GM19397 (cell line): ENCODE measurements around the gene LZTR1.
"Not testable (repeated sequence)": the region's sequence is repeated elsewhere in the genome, so short reads cannot be mapped to it uniquely, and the experiment has no call there.

Source experiments
- ATAC-seq: cut with Tn5 transposase; IDR thresholded peaks from one replicate; pipeline ENCODE4 v1.9.1; 2021; ENCODE audit warnings: mild to moderate bottlenecking, moderate library complexity; ENCODE audit not compliant: unreplicated experiment

Gene LZTR1

DNA sequence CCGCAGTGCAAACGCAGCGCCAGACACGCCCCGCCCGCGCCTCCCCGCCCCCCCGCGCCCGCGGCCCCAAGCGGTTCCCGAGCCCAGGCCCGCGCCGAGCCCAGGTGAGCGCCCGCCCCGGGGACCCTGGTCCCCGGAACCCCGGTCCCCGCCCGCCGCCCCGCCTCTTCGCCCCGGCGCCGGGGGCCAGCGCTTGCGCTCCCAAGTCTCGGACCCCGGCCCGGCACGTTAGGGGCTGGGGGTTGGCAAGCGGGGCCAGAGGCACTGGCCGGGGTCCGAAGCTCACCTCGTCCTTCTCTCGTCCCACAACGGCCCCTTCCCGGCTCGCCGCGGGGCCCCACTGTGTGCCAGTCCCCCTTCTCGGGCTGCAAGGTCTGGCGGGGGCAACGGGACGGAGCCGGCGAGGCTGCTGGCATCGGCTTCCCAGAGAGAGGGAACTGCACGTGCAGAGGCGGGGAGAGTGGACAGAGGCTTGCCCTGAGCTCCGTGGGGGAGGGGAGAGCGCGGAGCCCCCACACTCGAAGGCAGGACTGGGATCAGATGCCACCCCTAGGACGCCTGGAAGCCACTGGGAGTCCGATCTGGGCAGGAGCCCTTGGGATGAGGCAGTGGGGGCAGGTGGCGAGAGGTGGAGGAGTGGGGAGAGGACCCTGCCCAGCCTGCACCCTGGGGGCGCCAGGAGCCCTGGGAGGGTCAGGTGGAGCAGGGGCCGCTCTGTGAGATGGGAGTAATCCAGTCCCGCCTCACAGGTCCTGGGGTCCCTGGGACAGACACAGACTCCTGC is 16.8 kb upstream of the LZTR1 start:
- ATAC-seq: no peak

DNA sequence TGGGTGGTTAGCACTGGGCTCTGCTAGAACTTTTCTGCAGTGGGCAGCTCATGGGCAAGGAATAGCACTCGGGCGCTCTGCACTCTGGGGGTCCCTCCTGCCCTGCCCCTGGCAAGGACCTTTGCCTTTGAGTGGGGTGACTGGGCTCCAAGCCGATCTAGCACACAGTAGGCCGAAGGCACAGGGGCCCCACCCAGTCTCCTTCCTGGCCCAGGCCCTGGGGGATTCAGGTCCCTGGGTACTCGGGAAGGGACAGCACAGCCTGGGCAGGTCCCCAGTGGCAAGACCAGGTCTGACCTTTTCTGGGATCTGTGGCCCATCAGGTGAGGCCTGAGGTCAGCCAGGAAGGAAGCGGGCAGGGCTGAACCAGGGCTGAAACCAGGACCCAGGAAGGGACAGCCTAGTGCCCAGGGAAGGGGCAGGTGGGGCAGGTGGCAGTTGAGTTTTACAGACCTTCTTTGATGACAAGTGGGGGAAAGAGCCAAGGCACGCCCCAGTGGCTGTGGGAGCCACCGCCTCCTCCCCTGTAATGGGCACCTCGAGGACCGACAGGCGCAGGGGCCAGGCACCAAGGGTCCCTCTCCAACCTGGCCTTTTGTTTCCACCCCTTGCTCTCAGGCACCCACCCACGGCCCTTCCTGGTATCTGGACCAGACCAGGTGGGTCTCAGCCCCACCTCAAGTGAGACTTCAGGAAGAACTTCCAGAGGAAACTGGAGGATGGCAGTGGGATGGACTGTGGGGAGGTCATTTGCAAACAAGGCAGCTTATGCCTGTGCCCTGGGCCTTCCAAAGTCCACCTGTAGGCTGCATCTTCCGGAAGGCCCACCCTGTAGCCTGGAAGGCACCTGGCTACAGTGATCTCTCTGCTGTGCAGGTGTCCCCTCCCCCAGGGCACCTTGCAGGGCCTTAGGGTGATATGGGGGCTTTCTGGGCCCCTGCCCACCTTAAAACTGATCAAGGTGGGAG is 15.9 kb upstream of the LZTR1 start:
- ATAC-seq: no peak

DNA sequence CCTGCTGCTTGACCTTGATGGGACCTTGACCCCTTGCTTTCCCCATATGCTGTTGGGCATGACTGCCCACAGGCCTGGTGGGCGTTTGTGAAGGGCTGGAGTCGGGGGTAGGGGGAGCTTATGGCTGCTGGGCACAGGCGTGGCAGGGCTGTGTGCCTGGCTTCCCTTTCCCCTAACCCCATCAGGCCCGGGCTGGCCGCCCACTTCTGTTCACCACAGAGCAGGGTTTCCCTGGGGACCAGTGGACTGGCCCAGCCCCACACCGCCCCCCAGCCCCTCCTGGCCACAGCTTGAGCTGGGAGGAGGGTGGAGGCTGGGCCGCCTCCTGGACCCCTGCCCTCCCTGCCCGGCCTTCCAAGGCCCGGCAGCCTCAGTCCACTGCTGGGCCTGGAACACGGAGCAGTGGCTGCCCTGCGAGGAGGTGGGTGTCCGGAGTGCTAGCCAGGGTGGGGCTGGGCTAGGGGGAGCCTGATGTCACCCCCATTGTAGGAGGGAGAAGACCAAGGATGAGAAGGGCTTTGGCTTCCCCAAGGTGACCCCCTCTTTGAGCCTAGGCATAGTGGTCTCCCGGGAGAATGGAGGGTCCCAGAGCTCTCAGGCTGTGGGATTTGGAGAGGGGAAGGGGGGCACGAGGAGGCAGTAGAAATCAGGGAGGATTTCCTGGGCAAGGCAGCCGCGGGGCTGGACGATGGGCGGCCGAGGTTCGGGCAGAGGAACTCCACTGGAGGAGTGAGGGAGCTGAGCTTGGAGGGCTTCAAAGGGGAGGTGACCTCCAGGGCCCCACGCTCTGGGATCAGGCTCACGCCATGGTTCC is 15.0 kb upstream of the LZTR1 start, which contains the start of gene AIFM3:
Gene AIFM3, plus strand, starts transcription at position 373 of the 814 bp plus-strand sequence. CDS start 690 bp downstream, outside the sequence.
- no peak for ATAC-seq

DNA sequence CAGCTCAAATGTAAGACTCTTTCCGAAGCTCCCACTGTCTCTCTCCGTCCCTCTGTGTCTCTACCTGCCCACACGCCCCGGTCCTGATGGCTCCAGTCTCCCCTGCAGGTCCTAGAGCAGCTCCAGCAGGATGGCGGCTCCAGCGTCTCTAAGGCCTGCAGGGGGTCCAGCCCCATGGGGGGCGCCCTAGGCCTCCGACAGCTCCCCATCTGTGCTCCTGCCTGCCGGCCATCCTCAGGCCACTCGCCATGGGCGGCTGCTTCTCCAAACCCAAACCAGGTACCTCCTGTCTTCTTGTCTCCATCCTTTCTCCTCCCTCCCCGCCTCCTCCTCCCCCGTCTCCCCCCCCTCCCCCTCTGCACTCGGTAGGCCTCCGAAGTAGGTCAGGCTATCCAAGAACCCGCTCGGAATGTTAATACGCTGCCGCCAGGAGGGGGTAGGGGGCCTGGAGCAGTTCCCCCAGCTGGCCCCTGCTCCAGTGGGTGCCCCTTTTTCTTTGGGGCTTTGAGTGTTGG is 14.3 kb upstream of the LZTR1 start:
- no peak for ATAC-seq

DNA sequence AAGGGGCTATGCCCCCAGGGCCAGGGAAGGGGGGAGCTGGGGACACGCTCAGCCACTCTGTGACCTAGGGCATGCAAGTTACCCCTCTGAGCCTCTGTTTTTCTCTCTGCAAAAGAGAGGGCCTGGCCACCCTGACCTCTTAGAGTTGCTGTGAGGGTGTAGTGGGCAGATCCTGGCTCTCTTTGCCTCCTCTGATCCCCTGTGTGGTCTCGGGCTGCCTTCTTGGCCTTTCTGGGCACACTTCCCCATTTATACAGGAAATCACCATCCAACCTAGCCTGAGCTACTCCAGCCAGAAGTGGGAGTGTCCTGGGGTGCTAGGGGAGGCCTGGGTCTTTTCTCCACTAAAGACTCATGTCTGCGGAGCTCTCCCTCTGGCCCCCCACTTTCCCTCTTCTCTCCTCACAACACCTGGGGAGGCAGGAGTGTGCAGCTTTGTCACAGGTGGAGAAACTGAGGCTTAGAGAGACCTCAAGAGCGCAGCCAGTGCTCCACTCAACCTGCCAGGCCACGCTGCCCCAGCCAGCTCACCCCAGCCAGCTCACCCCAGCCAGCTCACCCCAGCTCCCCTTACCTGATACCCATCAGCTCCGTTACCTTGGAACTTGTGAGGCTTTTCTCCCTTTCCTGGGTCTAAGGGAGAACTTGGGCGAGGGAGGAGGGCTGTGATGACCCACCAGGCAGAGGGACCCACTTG is 13.7 kb upstream of the LZTR1 start:
- no peak for ATAC-seq

DNA sequence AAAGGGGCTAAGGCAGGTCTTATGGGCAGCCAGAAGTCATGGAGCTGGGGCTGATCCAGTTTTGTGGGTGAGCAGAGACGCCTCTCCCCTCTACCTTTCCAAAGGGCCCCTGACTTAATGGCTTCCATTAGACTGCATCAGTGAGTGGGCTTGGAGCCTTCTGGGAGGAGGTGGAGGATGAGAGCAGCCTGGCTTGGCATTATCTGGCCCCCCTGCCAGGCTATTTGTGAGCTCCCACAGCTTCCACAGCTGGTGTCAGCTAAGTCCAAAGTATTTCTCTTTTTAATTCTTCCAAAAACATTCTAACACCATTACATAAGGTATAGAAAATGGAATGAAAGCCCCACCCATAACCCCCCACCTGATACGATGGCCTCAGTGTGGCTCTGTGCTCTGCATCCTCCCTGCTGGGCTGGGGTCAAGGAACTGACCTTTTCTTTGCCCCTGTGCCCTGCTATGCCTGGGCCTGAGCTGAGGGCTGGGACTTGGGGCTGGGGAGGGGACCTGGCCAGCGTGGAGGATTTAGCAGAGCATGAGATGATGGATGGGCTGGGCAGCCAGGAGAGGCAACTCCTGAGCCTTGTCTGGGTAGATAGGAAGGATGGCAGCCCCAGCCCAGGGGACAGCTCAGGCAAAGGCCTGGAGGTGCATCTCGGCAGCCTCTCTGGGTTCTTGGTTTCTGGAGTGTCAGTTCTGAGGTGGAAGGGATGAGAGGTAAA is 11.0 kb upstream of the LZTR1 start:
- ATAC-seq: no peak

DNA sequence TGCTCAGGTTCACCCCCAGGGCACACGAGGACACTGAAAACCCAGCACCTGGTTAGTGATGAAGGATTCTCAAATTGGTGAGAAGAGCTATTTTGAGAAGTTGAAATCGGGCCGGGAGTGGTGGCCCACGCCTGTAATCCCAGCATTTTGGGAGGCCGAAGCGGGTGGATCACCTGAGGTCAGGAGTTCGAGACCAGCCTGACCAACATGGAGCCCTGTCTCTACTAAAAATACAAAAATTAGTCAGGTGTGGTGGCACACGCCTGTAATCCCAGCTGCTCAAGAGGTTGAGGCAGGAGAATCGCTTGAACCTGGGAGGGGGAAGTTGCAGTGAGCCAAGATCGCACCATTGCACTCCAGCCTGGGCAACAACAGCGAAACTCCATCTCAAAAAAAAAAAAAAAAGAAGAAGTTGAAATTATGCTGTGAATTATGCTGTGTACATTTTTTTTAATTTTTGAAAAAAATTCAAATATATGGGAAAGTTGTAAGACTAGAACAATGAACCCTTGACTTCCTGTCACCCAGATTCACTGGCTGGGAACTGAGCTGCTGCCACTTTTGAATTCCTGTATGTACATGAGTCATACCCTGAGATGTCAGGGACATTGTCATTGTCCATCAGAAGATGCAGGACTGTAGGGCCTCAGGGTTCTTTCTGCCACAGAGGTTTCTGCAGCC is 9.9 kb upstream of the LZTR1 start:
- ATAC-seq: not testable (repeated sequence)

DNA sequence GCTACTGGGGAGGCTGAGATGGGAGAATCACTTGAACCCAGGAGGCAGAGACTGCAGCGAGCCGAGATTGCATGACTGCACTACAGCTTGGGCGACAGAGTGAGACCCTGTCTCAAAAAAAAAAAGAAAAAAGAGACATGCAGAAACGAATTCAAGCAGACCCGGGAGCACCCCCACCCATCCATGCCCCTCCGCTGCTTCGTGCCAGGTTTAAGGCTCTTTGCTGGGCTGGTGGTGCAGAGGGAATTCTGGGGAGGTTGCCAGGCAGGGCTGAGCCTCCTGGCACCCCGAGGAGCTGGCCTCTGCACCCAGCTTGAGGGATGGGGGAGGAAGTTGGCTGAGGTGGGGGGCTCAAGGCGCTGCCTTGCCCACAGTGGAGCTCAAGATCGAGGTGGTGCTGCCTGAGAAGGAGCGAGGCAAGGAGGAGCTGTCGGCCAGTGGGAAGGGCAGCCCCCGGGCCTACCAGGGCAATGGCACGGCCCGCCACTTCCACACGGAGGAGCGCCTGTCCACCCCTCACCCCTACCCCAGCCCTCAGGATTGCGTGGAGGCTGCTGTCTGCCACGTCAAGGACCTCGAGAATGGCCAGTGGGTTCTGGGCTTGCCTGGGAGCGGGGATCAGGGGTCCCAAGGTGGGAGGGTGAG is 9.0 kb upstream of the LZTR1 start:
- no peak for ATAC-seq

DNA sequence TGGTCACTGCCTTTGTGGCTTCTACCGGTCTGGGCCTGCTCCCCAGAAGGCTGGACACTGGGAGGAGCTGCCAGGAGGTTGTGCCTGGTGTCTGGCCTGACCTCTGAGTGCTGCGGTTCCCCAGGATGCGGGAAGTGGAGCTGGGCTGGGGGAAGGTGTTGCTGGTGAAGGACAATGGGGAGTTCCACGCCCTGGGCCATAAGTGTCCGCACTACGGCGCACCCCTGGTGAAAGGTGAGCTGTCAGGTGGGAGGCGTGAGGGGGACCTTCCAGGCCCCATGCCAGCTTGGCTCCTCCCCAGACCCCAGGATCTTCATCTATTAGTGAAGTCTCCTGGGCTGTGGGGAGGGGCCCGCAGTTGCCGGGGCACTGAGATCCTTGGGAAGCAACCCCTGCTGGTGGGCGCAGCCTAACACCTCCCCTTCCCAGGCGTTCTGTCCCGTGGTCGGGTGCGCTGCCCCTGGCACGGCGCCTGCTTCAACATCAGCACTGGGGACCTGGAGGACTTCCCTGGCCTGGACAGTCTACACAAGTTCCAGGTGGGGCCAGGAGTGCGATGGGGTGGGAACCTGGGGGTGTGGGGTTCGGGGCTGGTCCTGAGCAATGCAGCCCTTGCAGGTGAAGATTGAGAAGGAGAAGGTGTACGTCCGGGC is 8.3 kb upstream of the LZTR1 start:
- no peak for ATAC-seq

DNA sequence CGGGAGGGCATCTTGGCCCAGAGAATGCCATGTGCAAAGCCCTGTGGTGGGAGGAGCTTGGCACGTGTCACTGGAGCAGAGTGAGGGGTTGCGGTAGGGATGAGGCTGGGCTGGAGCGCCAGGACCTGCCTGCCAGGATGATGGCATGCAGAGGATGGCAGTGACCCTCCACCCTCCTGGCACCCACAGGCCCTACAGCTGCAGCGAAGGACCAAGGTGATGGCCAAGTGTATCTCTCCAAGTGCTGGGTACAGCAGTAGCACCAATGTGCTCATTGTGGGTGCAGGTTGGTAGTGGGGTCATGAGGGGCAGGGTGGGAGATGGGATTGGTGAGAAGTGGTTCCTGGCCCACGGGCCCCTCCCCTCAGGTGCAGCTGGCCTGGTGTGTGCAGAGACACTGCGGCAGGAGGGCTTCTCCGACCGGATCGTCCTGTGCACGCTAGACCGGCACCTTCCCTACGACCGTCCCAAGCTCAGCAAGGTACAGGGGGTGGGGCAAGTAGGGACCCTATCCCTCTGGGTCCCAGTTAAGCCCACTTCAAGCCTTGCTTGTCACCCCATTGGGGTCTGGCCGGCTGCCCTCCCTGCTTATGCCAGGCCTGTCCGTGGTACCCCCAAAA is 7.7 kb upstream of the LZTR1 start:
- ATAC-seq: no peak

DNA sequence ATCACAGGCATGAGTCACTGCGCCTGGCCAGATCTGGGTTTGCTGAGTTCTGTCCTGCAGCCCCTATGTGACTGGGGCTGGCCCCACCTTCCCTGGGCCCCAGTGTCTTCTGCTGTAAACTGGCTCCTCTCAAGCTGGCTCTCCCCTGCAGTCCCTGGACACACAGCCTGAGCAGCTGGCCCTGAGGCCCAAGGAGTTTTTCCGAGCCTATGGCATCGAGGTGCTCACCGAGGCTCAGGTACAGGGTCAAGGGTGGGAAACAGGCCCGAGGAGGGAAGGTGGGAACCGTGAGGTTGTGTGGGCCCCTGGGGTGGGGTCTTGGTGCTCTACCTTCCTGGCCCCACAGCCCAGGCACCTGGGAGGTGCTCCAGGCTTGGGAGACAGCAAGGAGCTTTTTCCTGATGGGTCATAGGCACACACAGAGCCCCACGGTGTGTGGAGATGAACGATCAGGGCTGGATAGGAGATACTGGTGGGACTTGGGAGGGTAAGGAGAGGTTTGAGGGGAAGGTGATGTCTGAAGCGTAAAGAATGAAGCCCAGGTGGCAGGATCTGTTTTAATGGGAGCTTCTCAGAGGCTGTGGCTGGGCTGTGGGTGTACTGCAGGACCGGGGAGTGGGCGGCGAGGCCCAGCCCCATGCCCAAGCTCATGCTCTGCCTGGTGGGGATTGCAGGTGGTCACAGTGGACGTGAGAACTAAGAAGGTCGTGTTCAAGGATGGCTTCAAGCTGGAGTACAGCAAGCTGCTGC is 6.4 kb upstream of the LZTR1 start:
- no peak for ATAC-seq

DNA sequence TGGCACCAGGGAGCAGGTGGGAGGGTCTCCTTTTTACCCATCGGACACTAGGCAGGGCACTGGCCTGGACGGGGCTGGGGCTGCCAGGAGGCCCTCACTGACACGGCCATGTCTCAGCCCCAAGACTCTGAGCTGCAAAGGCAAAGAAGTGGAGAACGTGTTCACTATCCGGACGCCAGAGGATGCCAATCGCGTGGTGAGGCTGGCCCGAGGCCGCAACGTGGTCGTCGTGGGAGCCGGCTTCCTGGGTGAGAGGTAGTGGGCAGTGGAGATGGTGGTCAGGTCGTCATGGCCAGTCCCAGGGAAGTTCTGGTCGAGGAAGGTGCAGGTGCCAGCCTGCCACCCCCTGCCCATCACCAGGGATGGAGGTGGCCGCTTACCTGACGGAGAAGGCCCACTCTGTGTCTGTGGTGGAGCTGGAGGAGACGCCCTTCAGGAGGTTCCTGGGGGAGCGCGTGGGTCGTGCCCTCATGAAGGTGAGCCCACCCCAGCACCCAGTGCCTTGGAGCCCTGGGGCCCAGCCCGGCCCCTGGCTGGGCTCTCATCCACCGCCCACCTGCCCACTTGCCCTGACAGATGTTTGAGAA is 5.7 kb upstream of the LZTR1 start:
- no peak for ATAC-seq

DNA sequence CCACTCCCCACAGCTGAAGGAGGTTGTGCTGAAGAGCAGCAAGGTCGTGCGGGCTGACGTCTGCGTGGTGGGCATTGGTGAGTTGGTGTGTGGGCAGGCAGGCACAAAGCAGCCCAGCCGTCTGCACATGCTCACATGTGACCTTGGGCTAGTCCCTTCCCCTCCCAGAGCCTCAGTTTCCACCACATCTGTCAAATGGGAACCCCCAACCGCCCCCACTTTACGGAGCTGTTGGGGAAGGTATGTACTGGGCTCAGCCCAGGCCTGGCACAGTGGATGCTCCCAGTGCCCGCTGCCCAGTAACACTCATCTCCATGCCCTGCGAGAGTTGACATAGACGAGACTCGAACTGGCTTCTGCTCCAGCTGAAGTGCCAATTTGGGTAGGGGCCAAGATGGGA is 5.1 kb upstream of the LZTR1 start:
- ATAC-seq: no peak

DNA sequence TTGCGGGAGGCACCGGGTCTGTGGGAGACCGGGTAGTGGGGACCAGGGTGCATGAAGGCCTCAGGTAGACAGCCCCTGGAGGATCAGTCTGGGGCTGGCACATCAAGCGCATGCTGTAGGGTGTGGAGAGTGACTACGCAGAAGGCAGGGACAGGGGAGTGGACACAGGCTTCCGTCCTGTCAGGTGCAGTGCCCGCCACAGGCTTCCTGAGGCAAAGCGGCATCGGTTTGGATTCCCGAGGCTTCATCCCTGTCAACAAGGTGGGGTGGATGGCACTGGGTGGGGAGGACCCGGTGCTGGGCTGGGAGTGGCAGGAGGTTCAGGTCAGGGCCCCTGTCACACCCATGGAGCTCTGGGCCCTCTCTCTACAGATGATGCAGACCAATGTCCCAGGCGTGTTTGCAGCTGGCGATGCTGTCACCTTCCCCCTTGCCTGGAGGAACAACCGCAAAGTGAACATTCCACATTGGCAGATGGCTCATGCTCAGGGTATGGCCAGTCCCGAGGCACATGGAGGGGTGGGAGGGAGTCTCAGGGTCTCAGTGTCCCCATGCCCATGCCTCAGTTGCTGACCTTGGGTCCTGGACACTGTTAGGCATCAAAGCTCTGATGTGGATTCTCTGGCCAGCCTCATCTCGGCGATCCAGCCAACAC is 4.5 kb upstream of the LZTR1 start:
- no peak for ATAC-seq

DNA sequence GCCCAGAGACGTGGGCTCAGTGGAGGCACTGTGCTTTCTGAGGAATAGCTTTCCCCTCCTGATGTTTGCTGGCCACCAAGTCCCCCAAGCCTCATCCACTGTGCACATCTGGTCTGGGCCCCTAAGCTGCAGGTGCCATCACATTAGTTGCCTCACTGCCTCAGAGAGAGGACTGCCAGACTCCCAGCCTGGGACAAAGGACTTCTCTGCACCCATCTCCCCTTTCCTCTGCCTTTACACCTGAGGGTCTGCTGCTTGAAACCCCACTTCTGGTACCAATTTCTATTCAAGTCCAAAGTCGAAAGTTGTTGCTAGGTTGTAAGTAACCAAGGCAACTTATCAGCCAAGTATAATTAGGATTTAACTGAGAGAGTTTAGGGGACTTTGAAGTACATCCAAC is 3.7 kb upstream of the LZTR1 start:
- no peak for ATAC-seq

DNA sequence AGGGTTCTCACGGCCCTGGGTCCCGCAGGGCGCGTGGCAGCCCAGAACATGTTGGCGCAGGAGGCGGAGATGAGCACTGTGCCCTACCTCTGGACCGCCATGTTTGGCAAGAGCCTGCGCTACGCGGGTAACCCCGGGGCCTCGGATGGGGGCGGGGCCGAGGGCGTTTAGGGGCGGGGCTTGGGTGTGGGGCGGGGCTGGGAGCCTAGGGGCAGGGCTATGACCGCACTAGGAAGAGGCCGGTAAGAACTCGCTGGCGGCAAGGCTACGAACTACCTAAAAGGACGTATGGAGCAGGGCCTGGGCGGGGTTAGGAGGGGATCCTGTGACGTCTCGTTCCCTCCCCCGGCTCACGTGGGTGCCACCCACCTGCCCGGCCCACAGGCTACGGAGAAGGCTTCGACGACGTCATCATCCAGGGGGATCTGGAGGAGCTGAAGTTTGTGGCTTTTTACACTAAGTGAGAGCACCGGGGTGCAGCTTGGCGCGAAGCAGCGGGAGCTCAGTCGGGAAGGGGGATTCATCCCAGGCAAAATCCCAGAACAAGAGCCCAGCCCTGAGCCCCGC is 2.8 kb upstream of the LZTR1 start:
- no peak for ATAC-seq
